CD14-positive monocyte (primary cell): ENCODE results near the gene CFAP221. TPM values are rescaled to one million over a fixed set of nuclear protein-coding genes. Genes with fewer than 3 reads are reported as not detected.

ENCODE experiments used
- DNase-seq, 3 donors: peaks; one replicate each; pipeline ENCODE4 v3.0.0-alpha.2; 2011 to 2022
- H2AFZ ChIP-seq: 2 replicates; pipeline ENCODE4 v1.6.0; 2012; ENCODE audit warnings: mild to moderate bottlenecking, low read depth, low read length, inconsistent platforms; ENCODE audit not compliant: insufficient read depth, poor library complexity, severe bottlenecking
- H3K27ac ChIP-seq, 2 donors: 1 replicate in 1 of 2; 2 replicates in 1 of 2; pipeline ENCODE4 v1.5.1; 2012 to 2013; ENCODE audit warnings: low read length in 2 of 2, control low read depth in 1 of 2, inconsistent platforms in 1 of 2, low read depth in 1 of 2, mild to moderate bottlenecking in 1 of 2
- H3K27me3 ChIP-seq, 2 donors: one replicate each; pipeline versions ENCODE4 v1.6.0 to v1.6.1; 2011 to 2013; ENCODE audit warnings: low read length in 2 of 2; ENCODE audit not compliant: control insufficient read depth in 2 of 2, insufficient read depth in 2 of 2
- H3K36me3 ChIP-seq, 2 donors: replicated peaks in 1 of 2; 1 replicate in 1 of 2; 2 replicates in 1 of 2; pipeline versions ENCODE4 v1.5.1 to v1.6.1; 2012 to 2013; ENCODE audit warnings: low read length in 2 of 2, control low read depth in 1 of 2, inconsistent platforms in 1 of 2, mild to moderate bottlenecking in 1 of 2; ENCODE audit not compliant: insufficient read depth in 2 of 2, control insufficient read depth in 1 of 2
- H3K4me1 ChIP-seq, 2 donors: 1 replicate in 1 of 2; 2 replicates in 1 of 2; pipeline versions ENCODE4 v1.5.1 to v1.6.1; 2012 to 2013; ENCODE audit warnings: low read length in 2 of 2, control low read depth in 1 of 2, inconsistent platforms in 1 of 2, mild to moderate bottlenecking in 1 of 2, moderate library complexity in 1 of 2; ENCODE audit not compliant: insufficient read depth in 2 of 2, control insufficient read depth in 1 of 2
- H3K4me2 ChIP-seq: replicated peaks from 2 replicates; pipeline ENCODE3; 2012; ENCODE audit warnings: low read length, moderate library complexity, mild to moderate bottlenecking; ENCODE audit not compliant: poor library complexity, severe bottlenecking; ENCODE audit errors: extremely low read depth
- H3K4me3 ChIP-seq, 3 experiments: fragments of 200-600 bp in 1 of 3; sonication (generic) in 1 of 3; replicated peaks in 1 of 3; 1 replicate in 2 of 3; 2 replicates in 1 of 3; pipeline ENCODE4 v1.5.1; 2011 to 2013; ENCODE audit warnings: low read length in 3 of 3, mild to moderate bottlenecking in 3 of 3, control low read depth in 2 of 3, low read depth in 2 of 3, inconsistent platforms in 1 of 3, moderate library complexity in 1 of 3
- H3K79me2 ChIP-seq: 2 replicates; pipeline ENCODE4 v1.6.0; 2012; ENCODE audit warnings: mild to moderate bottlenecking, control low read depth, inconsistent platforms, low read length, moderate library complexity; ENCODE audit not compliant: insufficient read depth
- H3K9ac ChIP-seq: 2 replicates; pipeline ENCODE4 v1.6.0; 2017; ENCODE audit warnings: low read length, mild to moderate bottlenecking; ENCODE audit not compliant: insufficient read depth, poor library complexity, severe bottlenecking
- H3K9me3 ChIP-seq, 2 donors: replicated peaks in 1 of 2; 1 replicate in 1 of 2; 2 replicates in 1 of 2; pipeline versions ENCODE4 v1.5.1 to v1.6.1; 2012 to 2013; ENCODE audit warnings: low read length in 2 of 2, control low read depth in 1 of 2; ENCODE audit not compliant: control insufficient read depth in 1 of 2, insufficient read depth in 1 of 2
- H4K20me1 ChIP-seq: 2 replicates; pipeline ENCODE4 v1.6.0; 2012; ENCODE audit warnings: mild to moderate bottlenecking, low read length, control low read depth, moderate library complexity; ENCODE audit not compliant: insufficient read depth
- H3K27ac Mint-ChIP-seq, 7 donors: one replicate each; pipeline ENCODE4 v1.8.0; 2020; ENCODE audit warnings: mild to moderate bottlenecking in 7 of 7, mixed read lengths in 7 of 7, moderate library complexity in 6 of 7, inconsistent platforms in 2 of 7
- H3K27me3 Mint-ChIP-seq, 3 donors: one replicate each; pipeline ENCODE4 v1.8.0; 2021 to 2022; ENCODE audit warnings: low read depth in 3 of 3, mild to moderate bottlenecking in 3 of 3, mixed read lengths in 3 of 3, moderate library complexity in 3 of 3, inconsistent platforms in 1 of 3
- H3K36me3 Mint-ChIP-seq, 2 donors: one replicate each; pipeline ENCODE4 v1.8.0; 2020; ENCODE audit warnings: mixed read lengths in 2 of 2, inconsistent platforms in 1 of 2, mild to moderate bottlenecking in 1 of 2
- H3K4me1 Mint-ChIP-seq: one replicate; pipeline ENCODE4 v1.8.0; 2020; ENCODE audit warnings: mild to moderate bottlenecking, mixed read lengths
- H3K4me3 Mint-ChIP-seq, 2 donors: one replicate each; pipeline ENCODE4 v1.8.0; 2020; ENCODE audit warnings: mild to moderate bottlenecking in 2 of 2, mixed read lengths in 2 of 2, moderate library complexity in 1 of 2
- H3K9me3 Mint-ChIP-seq, 7 donors: one replicate each; pipeline ENCODE4 v1.8.0; 2020 to 2022; ENCODE audit warnings: mixed read lengths in 7 of 7, mild to moderate bottlenecking in 6 of 7, moderate library complexity in 6 of 7, inconsistent platforms in 2 of 7
- CTCF ChIP-seq: fragments of 200-600 bp; IDR thresholded peaks from one replicate; pipeline ENCODE4 v1.8.0; 2022; ENCODE audit warnings: antibody characterized with exemption, mild to moderate bottlenecking
- WGBS: methylation state at CpG from one replicate; pipeline ENCODE4 v1.1.5; 2013; ENCODE audit warnings: missing lambda C conversion rate; ENCODE audit not compliant: insufficient coverage; 5-methylcytosine and 5-hydroxymethylcytosine counted together
- intact Hi-C, 2 donors: fragments of 100-400 bp; cut with micrococcal nuclease; formaldehyde crosslinking; loops; one replicate each; pipeline versions ENCODE4 v1.15.0 to v1.15.1; 2023
- polyA plus RNA-seq, 3 donors: library from polyadenylated mRNA; depleted of rRNA in 1 of 3; unstranded in 2 of 3; stranded (reverse) in 1 of 3; fragments of 300-500 nt in 2 of 3; fragments of >200 nt in 1 of 3; fragmentation: Illumina TruSeq in 2 of 3; gene quantifications; 1 replicate in 2 of 3; 2 replicates in 1 of 3; pipeline ENCODE4 v1.2.3, GENCODE V29; 2012 to 2021

The CFAP221 gene
- polyA plus RNA-seq, 3 donors = not detected

DNA sequence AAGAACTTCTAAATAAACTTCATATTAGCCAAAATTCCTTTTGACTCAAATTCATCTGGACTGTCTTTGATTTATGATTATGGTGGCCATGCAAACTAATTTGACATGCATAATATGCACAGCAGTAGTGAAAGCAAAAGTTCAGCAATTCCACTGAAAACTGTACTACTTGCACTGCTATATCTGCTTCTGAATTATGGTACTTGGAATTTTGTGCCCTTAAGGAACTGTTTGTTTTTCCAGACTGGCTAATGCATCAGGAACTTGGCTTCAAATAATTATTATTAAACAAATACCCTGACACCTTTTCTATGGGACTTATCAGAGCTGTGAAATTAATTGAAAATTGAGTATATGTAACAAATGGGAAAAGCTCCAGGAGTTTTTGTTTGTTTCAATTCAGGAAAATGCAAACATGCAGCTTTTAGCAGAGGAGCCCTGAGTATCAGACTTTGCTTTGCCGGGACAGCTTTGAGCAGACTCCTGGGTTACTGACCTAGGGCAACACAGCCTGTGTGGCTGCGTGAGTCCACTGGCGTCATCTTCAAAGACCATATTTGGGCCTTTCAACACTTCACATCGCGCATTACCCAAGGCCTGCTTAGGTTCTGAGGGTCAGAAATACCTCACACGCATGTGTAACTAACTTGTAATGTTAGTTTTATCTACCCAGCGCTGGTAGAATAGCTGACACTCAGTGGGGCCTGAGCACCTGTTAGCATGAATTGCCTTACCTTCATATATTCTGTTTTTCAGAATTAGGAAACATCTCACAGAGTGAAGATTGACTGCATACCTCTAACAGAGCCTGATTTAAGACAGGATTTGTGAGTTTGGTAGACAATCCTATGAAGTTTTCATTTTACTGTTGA, 35.4 kb downstream of the CFAP221 start:
- Mint-ChIP-seq H3K9me3 (peaks cover 0 to 16% (median 3%) of the 10 kb centered on the region in 7 donors), H3K4me3 (no peak overlapping the region), H3K27ac (no peak overlapping the region), H3K36me3 (no peaks in the 10 kb centered on the region), H3K27me3 (peaks cover 0 to 4% (median 2%) of the 10 kb centered on the region in 3 donors), H3K4me1 (no peaks in the 10 kb centered on the region)
- H3K4me2 ChIP-seq = no peak overlapping the region
- WGBS = 97% methylated on average over 4 of the region's 7 CpGs
- H3K36me3 ChIP-seq = no peaks in the 10 kb centered on the region
- no peak overlapping the region for H3K27ac ChIP-seq
- peaks cover 0 to 10% of the 10 kb centered on the region in 2 donors for H3K9me3 ChIP-seq
- no peak overlapping the region for H3K9ac ChIP-seq
- no peak for TF ChIP-seq CTCF
- H3K27me3 ChIP-seq = no peaks in the 10 kb centered on the region
- H2AFZ ChIP-seq = no peak overlapping the region
- H4K20me1 ChIP-seq = no peaks in the 10 kb centered on the region
- intact Hi-C loops = no loop called here
- DNase-seq = no peak
- no peaks in the 10 kb centered on the region for H3K4me1 ChIP-seq
- no peak overlapping the region for H3K4me3 ChIP-seq
- no peaks in the 10 kb centered on the region for H3K79me2 ChIP-seq

DNA sequence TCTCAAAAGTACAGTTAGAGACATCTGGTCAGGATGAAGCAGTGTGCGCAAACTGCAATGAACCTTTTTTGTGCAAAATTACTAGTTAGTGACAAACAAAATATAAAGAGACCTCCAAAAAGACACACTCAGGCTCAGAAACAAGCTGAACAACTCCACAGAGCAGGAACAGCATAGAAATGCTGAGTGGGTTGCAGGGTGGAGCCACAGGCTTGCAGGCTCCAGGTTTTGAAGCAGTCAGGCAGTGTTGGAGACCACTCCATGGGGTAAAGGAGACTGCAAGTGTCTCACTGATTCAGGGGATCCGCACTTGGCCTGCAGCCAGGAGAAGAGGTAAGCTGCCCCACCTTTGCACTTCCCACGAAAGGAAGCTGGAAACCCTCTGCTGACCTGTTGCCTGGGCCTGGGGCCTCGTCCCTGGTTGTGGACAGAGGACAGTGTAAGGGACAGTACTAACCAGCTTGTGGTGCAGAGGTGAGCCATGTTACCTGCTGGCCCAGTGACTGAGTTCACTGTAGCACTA, 36.4 kb downstream of the CFAP221 start:
- H3K4me2 ChIP-seq = no peak overlapping the region
- peaks cover 0 to 4% (median 2%) of the 10 kb centered on the region in 3 donors for H3K27me3 Mint-ChIP-seq
- no peak overlapping the region for H2AFZ ChIP-seq
- no peak overlapping the region for H3K27ac ChIP-seq
- H3K4me3 ChIP-seq = no peak overlapping the region
- no peaks in the 10 kb centered on the region for H3K4me1 ChIP-seq
- H3K27ac Mint-ChIP-seq = no peak overlapping the region
- intact Hi-C loops = no loop called here
- peaks cover 0 to 16% (median 3%) of the 10 kb centered on the region in 7 donors for H3K9me3 Mint-ChIP-seq
- WGBS = 83% methylated on average over 2 of the region's 4 CpGs
- H4K20me1 ChIP-seq = no peaks in the 10 kb centered on the region
- peaks cover 0 to 10% of the 10 kb centered on the region in 2 donors for H3K9me3 ChIP-seq
- no peak for TF ChIP-seq CTCF
- H3K4me1 Mint-ChIP-seq = no peaks in the 10 kb centered on the region
- H3K79me2 ChIP-seq = no peaks in the 10 kb centered on the region
- H3K36me3 ChIP-seq = no peaks in the 10 kb centered on the region
- no peak overlapping the region for H3K4me3 Mint-ChIP-seq
- no peak overlapping the region for H3K9ac ChIP-seq
- no peaks in the 10 kb centered on the region for H3K27me3 ChIP-seq
- H3K36me3 Mint-ChIP-seq = no peaks in the 10 kb centered on the region
- DNase-seq = no peak
